Stimulated activated CD4-positive, alpha-beta T cell treated with anti-CD3 and anti-CD28 coated beads, Interleukin-2, amount 100 ng/mL, for 24 hours (primary cell): ENCODE results near the gene NAALADL2.

Experiments used
- DNase-seq, 2 donors: peaks; one replicate each; pipeline ENCODE4 v3.0.0-alpha.2; 2020

The NAALADL2 gene

GRCh38 chr3:174891524-174892203 is 32.5 kb downstream of the NAALADL2 start:
- no peak for DNase-seq

- no peak for DNase-seq
These were observed 47.9 kb downstream of the NAALADL2 start for GRCh38 chr3:174907027-174907426.

GRCh38 chr3:174907628-174908407 is 48.7 kb downstream of the NAALADL2 start:
- DNase-seq, result no peak

DNA sequence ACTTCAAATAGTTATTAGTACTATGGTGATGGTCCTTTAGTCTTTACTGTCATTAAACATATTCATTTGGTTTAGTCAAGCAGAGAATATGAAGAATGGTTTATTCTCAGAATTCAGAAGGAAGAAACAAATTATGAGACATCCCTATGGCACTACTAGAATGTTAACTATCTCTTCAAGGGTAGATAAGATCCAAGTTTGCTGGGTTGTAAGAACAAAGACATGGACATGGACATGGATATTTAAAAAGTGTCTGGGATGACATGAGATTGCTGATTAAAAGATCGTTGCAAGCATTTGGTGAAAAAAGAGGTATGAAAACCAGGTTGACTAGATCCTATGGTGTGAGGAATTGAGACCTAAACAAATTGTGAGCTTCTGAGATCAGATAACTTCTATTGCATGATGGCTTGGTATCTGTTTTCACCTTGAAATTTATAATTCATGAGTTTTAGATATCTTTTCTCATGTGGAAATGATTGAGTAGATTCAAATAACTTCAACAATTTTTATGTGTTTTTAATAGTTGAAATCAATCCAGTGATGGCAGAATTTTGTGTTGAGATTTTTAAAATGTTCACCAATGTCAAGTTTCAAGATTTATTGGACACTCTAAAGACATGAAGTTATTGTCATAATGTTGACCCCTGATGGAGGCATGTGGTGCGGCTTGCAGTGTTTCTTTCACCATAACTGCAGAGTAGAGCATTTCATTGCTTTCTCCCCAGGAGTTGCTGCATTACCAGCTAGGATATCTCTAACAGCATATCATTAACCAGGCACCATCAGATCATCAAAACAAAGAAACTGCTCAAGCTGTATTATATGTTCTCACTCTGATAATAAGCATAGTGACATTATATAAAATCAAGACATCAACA is 72.6 kb downstream of the NAALADL2 start:
- no peak for DNase-seq

- no peak for DNase-seq
These were observed 77.5 kb downstream of the NAALADL2 start for GRCh38 chr3:174936590-174936989.

DNA sequence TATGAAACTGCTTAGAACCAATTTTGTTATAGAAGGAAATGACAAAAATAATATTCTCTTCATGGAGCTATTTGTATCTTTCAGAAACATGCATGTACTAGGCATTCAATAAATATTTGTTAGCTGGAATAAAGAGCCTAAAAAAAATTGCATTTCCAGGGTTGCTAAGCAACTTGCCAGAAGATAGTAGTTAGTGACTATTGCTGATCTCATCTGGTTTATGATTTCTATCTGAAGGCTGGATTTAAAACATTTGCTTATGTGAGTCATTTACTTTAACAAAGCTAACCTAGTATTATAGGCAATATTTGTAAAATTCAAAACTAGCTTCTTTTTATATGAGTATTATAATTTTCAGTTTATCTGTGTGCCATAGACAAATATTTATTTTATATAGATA is 78.3 kb downstream of the NAALADL2 start:
- DNase-seq, result no peak

DNA sequence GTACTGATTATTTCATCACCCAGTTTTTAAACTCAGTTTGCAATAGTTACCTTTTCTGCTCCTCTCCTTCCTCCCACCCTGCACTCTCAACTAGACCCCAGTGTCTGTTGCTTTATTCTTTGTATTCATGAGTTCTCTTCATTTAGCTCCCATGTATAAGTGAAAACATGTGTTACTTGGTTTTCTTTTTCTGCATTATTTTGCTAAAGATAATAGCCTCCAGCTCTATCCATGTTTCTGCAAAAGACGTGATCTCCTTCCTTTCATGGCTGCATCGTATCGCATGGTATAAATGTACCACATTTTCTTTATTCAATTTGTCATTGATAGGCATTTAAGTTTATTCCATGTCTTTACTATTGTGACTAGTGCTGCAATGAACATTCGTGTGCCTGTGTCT is 79.0 kb downstream of the NAALADL2 start:
- no peak for DNase-seq

DNA sequence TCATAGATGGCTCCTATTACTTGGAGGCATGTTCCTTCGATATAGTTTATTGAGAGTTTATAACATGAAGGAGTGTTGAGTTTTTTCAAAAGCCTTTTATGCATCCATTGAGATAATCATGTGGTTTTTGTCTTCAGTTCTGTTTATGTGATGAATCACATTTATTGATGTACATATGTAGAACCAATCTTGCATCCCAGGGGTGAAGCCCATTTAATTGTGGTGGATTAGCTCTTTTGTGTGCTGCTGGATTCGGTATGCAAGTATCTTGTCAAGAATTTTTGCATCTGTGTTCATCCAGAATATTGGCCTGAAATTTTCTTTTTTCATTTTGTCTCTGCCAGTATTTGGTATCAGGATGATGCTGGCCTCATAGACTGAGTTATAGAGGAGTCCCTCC is 81.0 kb downstream of the NAALADL2 start:
- DNase-seq, result no peak

- DNase-seq, result no peak
These were observed 86.1 kb downstream of the NAALADL2 start for GRCh38 chr3:174945276-174945675.

DNA sequence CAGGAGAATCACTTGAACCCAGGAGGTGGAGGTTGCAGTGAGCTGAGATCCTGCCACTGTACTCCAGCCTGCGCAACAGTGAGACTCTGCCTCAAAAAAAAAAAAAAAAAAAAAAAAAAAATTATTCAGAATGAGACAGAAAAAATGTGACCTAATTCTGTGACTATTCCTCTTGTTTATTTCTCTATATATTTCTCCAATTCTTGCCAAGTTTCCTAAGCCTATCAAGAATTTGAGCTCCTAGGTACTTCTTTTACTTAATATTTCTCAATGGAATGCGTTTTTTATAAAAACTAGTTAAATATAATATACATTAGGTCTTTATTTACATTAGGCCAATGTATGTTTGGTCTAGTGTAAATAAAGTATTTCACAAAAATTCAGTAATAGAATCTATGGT is 86.8 kb downstream of the NAALADL2 start:
- no peak for DNase-seq

DNA sequence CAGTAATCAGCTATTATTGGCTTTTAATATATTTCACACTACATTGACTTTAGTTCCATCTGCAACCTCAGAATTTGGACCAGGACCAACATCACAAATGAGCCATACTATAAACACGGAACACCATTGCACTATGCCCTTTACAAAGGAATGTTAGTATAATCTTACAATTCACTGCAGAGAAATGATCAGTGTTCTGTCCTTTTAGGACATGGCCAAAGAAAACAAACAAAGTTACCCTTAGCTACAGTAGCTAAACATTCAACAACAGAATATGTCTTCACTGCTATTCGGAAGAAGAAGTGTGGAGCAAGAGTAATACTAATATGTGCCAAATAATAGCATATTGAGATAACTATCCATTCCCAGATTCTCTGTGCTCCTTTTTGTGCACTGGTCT is 90.4 kb downstream of the NAALADL2 start:
- DNase-seq, result no peak

DNA sequence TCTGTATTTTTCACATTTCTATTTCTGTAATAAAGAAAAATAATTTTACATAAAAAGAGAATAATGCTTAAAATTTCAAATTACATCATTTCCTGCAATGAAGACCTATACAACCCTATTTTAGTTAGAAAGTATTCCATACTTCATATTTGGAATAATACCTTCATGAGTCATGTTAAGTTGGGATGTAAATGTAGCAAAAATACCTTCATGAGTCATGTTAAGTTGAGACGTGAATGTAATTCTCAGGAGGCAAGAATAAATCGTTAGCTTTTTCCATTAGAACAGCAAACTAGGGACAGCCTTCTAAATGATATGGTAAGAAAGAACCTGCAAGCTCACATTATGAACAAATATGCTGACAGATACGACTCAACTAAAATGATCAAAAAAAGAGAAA is 91.9 kb downstream of the NAALADL2 start:
- DNase-seq, result no peak

- DNase-seq, result no peak
These were observed 92.4 kb downstream of the NAALADL2 start for GRCh38 chr3:174951498-174952005.

GRCh38 chr3:174953068-174953467 is 93.9 kb downstream of the NAALADL2 start:
- no peak for DNase-seq

DNA sequence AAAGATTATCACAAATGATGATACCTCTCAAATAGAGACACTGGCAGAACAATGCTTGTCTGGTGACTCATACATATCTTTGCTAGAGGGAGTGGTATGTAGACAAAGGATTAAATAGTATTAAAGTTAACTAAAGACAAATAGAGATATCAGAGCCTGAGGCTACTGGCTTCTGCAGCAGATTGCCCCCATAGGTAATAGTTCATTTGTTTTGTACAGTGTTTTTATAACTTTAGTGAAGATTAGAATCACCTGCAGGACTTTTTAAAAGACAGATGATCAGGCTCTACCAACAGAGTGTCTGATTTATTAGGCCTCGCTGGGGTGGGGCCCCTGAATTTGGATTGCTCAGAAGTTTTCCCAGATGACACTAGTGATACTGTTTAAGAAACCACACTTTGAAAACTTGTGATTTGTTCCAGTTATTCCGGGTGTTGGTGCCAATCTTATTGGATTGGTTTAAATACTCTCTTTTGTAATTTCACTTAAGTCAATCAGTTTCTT is 96.4 kb downstream of the NAALADL2 start:
- no peak for DNase-seq

GRCh38 chr3:174957081-174957480 is 97.9 kb downstream of the NAALADL2 start:
- no peak for DNase-seq

DNA sequence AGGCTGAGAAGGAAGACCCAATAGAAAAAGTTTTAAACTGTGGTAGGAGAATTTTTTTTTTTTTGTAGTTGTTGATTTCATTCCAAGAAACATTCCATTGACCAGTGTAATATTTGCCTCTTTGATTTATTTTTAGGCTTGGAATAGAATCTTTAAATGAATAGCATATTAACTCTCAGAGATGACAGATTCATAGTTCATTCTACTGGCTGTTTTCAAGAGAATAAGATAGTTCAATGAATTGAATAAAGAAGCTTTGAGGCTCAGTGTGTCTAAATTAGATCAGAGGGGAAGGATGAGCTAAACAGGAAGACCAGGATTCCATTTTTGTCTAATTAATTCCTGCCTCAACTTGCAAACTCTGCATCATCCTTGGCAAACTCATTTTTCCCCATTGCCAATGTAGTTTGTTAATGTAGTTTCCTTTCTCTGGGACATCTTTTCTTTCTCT is 98.4 kb downstream of the NAALADL2 start:
- no peak for DNase-seq

GRCh38 chr3:174958671-174959328 is 99.7 kb downstream of the NAALADL2 start:
- no peak for DNase-seq

GRCh38 chr3:174959556-174960065 is 100.5 kb downstream of the NAALADL2 start:
- no peak for DNase-seq

DNA sequence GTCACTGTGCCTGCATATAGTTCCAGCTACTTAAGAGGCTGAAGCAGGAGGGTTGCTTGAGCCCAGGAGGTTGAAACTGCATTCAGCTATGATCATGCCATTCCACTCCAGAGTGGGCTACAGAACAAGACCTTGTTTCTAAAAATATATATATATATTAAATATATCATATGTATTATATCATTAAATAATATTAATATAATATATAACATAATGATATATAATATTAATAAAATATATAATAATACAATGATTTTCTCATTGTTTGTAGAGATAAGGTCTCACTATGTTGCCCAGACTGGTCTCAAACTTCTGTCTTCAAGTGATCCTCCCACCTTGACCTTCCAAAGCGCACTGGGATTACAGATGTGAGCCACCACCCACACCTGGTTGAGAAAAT is 101.8 kb downstream of the NAALADL2 start:
- DNase-seq, result no peak

GRCh38 chr3:174973465-174973864 is 114.3 kb downstream of the NAALADL2 start:
- no peak for DNase-seq

GRCh38 chr3:174986685-174987084 is 127.6 kb downstream of the NAALADL2 start:
- no peak for DNase-seq
